Left cardiac atrium (tissue), 4 donors: ENCODE data around the gene TMTC2. TPM values are rescaled to one million over a fixed set of nuclear protein-coding genes. Genes with fewer than 3 reads are reported as not detected.

Experiments used
- ATAC-seq, 2 donors: fragments of 200-7000 bp; cut with Tn5 transposase; one replicate each; pipeline ENCODE4 v1.9.1; 2020; ENCODE audit warnings: mild to moderate bottlenecking in 2 of 2, moderate library complexity in 2 of 2
- DNase-seq: peaks from one replicate; pipeline ENCODE4 v3.0.0-alpha.2; 2020
- intact Hi-C, 2 donors: fragments of 100-400 bp; cut with DNase I; formaldehyde crosslinking; loops; one replicate each; pipeline versions ENCODE4 v1.14.1 to v1.15.1; 2022 to 2023
- total RNA-seq, 2 donors: library from RNA; stranded (reverse); fragmentation: NEBNext Ultra II Directional; extraction: Animal tissue kit (Norgen Biotek cat#: 25700); gene quantifications; one replicate each; pipeline ENCODE4 v1.2.1, GENCODE V29; 2021
- donor health status: DM: no; HTN: yes; CAD: no.
- donor health status: DM: no; HTN: yes; CAD: no; lungs with severe emphysema.
- donor health status: DM: yes; HTN: yes; CAD: no.
- donor health status: Dilated cardiomyopathy.

Gene TMTC2
- total RNA-seq, 2 donors from 2014 or later = 3.3 to 5.2 TPM

GRCh38 chr12:82710741-82711140 is 24.0 kb downstream of the TMTC2 start:
- no peak for DNase-seq

GRCh38 chr12:82714427-82714826 is 27.7 kb downstream of the TMTC2 start:
- intact Hi-C loops = no loop called here
- ATAC-seq (no peak), DNase-seq (no peak)

More at GRCh38 chr12:82710741-82711140, 24.0 kb downstream of the TMTC2 start:
- no peak for ATAC-seq
- intact Hi-C loops = no loop called here

- intact Hi-C loops = no loop called here
These were observed 35.0 kb downstream of the TMTC2 start for GRCh38 chr12:82721726-82722125.

GRCh38 chr12:82723093-82723492 is 36.4 kb downstream of the TMTC2 start:
- no peak for ATAC-seq

More at GRCh38 chr12:82721726-82722125, 35.0 kb downstream of the TMTC2 start:
- no peak for ATAC-seq
- no peak for DNase-seq

GRCh38 chr12:82723891-82724290 is 37.2 kb downstream of the TMTC2 start:
- ATAC-seq (no peak), DNase-seq (no peak)
- intact Hi-C loops = no loop called here

More at GRCh38 chr12:82723093-82723492, 36.4 kb downstream of the TMTC2 start:
- no peak for DNase-seq
- intact Hi-C loops = no loop called here

- DNase-seq = no peak
- intact Hi-C loops = no loop called here
These were observed 39.0 kb downstream of the TMTC2 start for GRCh38 chr12:82725741-82726140.

GRCh38 chr12:82727886-82728285 is 41.2 kb downstream of the TMTC2 start:
- intact Hi-C loops = no loop called here
- DNase-seq = no peak
- no peak for ATAC-seq

More at GRCh38 chr12:82725741-82726140, 39.0 kb downstream of the TMTC2 start:
- no peak for ATAC-seq

- intact Hi-C loops = no loop called here
- ATAC-seq = no peak
- DNase-seq = no peak
These were observed 42.0 kb downstream of the TMTC2 start for GRCh38 chr12:82728710-82729109.

- DNase-seq (no peak), ATAC-seq (peak; percentile 57 to 61)
- intact Hi-C loops = no loop called here
These were observed 44.3 kb downstream of the TMTC2 start for GRCh38 chr12:82730953-82731459.

- no peak for DNase-seq
- intact Hi-C loops = no loop called here
- peak in 1 of 2 donors; percentile 65 for ATAC-seq
These were observed 53.7 kb downstream of the TMTC2 start for GRCh38 chr12:82740129-82741000.

- intact Hi-C loops = no loop called here
- DNase-seq (no peak), ATAC-seq (no peak)
These were observed 58.5 kb downstream of the TMTC2 start for GRCh38 chr12:82745063-82745674.

- intact Hi-C loops = no loop called here
- DNase-seq (no peak), ATAC-seq (no peak)
These were observed 59.1 kb downstream of the TMTC2 start for GRCh38 chr12:82745807-82746206.

GRCh38 chr12:82746668-82747067 is 60.0 kb downstream of the TMTC2 start:
- intact Hi-C loops = no loop called here
- ATAC-seq (no peak), DNase-seq (no peak)

- intact Hi-C loops = no loop called here
- no peak for DNase-seq
- ATAC-seq = no peak
These were observed 62.3 kb downstream of the TMTC2 start for GRCh38 chr12:82749015-82749414.

GRCh38 chr12:82754856-82755255 is 68.2 kb downstream of the TMTC2 start:
- intact Hi-C loops = no loop called here
- DNase-seq (no peak), ATAC-seq (no peak)

- no peak for DNase-seq
- intact Hi-C loops = no loop called here
- ATAC-seq = no peak
These were observed 69.6 kb downstream of the TMTC2 start for GRCh38 chr12:82756303-82756702.

- DNase-seq (no peak), ATAC-seq (peak in 1 of 2 donors; percentile 85)
- intact Hi-C loops = no loop called here
These were observed 70.4 kb downstream of the TMTC2 start for GRCh38 chr12:82757059-82757458.

GRCh38 chr12:82757656-82758055 is 71.0 kb downstream of the TMTC2 start:
- ATAC-seq = no peak

GRCh38 chr12:82758749-82759330 is 72.1 kb downstream of the TMTC2 start:
- DNase-seq = no peak
- intact Hi-C loops = no loop called here
- no peak for ATAC-seq

More at GRCh38 chr12:82757656-82758055, 71.0 kb downstream of the TMTC2 start:
- intact Hi-C loops = no loop called here
- DNase-seq = no peak

- intact Hi-C loops = no loop called here
- no peak for ATAC-seq
- DNase-seq = no peak
These were observed 73.7 kb downstream of the TMTC2 start for GRCh38 chr12:82760423-82760822.
